Panc1 (cell line): ENCODE data around the gene KIF26B.

Experiments used
- CTCF ChIP-seq: fragments of 450-650 bp; IDR thresholded peaks from 2 replicates; pipeline ENCODE4 v1.5.1; 2017; ENCODE audit warnings: mild to moderate bottlenecking
- POLR2AphosphoS5 ChIP-seq: IDR thresholded peaks from 2 replicates; pipeline ENCODE4 v1.6.1; 2012; ENCODE audit warnings: mild to moderate bottlenecking, low read depth, low read length, moderate library complexity
- REST ChIP-seq, 2 experiments: IDR thresholded peaks; 2 replicates each; pipeline ENCODE4 v1.6.1; 2011 to 2012; ENCODE audit warnings: low read depth in 2 of 2, control low read depth in 1 of 2, low read length in 1 of 2, mild to moderate bottlenecking in 1 of 2, moderate library complexity in 1 of 2; ENCODE audit not compliant: insufficient read depth in 1 of 2

GRCh38 chr1:245118806-245119205 lies 36.0 kb upstream of the KIF26B start:
- no peak for TF ChIP-seq CTCF
- TF ChIP-seq POLR2AphosphoS5: no peak
- TF ChIP-seq REST (IDR thresholded peaks at IDR 0.05; ENCODE audit: insufficient read depth in 1 of 2, low read depth in 2 of 2, low read length in 1 of 2): no peak
